ENCODE measurements around the gene CACNA1E.

Gene CACNA1E

GRCh38 chr1:181592255-181592859, 109.0 kb downstream of the CACNA1E start:
- no peak for DNase-seq

- no peak for DNase-seq
These were observed 109.7 kb downstream of the CACNA1E start for GRCh38 chr1:181593042-181593441.

DNA sequence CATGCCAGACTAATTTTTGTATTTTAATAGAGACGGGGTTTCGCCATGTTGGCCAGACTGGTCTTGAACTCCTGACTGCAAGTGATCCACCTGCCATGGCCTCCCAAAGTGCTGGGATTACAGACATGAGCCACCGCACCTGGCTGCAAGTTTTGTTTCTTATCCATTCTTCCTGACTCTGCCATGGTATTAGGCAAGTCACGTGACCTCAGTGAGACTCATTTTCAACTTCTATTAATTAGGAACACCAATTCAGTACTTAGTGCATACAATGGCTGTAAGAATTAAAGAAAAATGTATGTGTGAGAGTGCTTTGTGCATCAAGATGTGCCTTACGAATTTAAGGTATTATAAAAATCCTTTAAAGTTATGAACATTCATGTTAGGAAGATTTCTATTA, 111.2 kb downstream of the CACNA1E start:
- no peak for DNase-seq

DNA sequence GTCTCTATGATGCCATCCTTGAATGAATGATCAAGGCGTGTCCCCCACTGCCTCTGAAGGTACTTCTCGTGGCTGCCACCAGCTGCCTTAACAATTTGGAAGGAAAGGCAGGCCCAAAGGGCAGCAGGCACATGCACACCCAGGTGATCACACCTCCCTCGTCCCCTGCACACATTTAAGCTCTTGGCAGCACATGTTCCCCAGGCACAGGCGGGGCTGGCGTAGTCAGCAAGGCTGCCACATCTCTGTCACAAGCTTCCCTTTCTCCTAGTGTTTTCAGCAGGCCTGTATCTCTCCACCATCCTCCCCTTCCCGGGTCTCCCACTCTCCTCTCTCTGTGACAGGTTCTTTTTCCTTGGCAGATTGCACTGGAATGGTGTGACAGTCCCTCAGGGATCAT, 111.9 kb downstream of the CACNA1E start:
- no peak for DNase-seq

DNA sequence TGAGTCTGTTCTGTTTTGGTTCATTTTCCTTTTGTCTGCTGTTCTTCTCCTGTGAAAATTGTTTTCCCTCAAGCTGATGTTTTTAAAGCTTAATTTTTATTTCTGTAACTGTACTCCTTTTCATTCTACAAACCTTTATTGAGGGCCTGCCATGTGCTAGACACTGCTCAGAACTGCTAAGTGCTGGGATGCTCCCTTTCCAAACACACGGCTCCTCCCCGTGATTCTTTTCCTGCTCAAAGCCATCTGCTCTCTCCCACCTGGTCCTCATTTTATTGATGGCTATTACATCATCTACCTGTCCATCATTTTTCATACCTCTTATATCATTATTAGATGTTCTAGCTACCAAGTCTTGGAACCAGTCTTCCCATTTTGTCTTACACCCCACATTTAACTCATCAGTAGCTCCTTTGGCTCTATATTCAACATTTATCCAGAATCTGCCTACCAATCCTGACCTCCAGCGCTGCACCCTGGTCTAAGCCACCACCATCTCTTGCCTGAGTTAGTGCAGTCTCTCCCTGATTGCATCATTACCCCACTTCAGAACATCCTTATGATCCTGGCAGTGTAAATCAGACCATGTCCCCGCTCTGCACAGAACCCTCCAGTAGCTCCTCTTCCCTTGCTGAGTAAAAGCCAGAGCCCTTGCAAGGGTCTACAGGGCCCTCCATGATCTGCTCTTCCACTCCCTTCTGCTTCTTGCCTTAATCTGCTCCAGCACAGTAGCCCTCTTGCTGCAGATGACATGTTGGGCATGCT, 118.1 kb downstream of the CACNA1E start:
- no peak for DNase-seq

DNA sequence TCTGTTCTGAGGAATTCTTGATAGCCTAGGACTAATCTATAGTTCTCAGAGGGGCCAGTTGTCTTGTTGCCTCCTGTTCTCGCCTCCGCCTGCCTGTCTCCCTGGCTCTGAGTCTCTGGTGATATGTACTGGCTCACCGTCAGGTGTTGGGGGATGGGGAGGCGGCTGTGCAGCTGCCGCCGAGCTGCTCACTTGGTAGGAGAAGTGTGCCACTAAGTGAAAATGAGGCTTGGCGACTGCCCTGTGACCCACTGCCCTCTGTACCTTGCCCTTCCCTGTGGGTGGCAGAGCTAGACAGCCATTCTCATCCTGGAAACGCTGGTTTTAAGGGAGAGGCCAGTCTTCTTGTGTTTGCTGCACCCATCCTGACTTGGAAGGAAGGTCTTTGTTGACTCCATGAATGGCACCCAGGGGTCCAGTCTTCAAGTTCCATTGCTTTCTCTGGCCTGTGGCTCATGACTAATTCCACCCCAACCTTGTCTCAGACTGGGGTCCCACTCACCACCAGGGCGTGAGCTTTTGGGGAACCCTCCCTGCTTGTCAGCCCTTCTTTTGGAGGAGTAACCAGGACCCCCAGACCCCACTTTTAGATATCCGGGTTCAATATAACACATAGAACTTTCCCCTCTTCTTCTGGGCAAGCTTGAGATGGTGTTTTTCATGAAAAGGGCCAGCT, 120.6 kb downstream of the CACNA1E start:
- DNase-seq = no peak

DNA sequence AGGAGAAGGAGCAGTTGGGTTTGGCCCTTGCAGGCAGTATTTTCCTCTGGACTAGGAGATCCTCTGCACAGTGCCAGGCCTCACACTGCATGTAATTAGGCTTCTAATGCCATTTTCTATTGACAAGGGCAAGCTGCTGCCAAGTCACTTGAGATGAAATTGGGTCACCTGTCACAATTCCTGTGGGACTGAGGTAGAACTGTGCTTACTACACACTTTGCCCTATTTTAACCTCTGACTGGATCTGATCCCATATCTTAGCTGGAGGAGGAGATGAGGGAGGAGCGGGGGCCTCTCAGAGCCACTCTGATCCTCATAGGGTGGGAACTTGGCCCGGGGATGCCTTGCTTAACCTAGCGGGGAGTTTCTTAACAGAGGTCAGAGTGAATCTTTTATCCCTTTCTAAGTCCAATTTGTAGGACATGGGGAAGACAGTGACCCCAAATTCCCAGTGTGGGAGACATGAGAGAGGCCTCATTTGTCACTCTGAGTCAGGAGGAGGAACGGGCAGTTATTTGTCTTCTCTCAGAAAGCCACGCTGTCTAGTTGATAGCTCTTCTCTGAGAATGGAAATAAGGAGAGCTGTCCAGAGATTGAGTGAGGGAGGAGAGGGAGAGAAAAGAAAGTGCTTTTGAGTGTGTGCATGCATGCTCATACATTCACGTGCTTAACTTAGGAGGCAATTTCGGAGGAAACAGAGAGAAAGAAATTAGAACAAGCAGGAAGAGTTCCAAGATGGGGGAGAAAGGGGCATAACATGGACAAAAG, 121.3 kb downstream of the CACNA1E start:
- no peak for DNase-seq

DNA sequence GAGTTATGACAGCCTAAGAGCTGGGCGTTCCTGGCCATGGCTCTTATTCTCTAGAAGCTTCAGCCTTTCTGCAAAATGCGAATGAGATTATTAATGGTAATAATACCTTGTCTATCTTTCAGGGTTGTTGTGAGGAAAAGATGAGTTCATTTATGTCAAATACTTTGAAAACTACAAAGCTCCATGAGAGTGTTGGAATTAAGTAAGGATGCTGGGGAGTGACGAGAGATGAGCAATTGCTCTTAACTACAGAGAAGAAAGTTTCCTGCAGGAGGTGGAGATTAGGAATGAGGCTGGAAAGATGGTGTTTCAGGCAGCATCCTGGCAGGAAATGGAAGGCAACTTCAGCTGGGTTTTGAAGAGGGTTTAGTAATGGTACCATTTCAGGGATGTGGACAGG, 124.2 kb downstream of the CACNA1E start:
- DNase-seq = no peak

GRCh38 chr1:181608386-181608785, 125.1 kb downstream of the CACNA1E start:
- DNase-seq = no peak

GRCh38 chr1:181608948-181609347, 125.6 kb downstream of the CACNA1E start:
- DNase-seq = no peak

DNA sequence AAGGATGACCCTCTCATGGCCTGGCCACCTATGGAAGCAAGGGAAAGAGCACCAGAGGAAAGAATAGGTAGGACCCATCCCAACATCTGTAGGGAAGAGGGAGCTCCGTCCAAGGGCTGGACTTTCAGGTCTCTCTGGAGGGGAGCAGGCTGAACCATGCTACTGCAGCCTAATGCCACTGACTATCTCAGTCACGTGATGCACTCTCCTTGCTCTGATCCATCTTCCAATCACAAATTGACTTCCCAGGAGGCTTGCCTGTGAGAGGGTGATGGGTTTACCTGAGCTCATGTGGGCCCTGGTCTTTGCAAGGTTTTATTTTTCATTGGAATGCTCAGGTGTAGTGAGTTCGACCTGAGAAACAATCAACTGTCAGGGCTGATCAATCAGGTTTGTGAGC, 128.8 kb downstream of the CACNA1E start:
- DNase-seq = no peak

DNA sequence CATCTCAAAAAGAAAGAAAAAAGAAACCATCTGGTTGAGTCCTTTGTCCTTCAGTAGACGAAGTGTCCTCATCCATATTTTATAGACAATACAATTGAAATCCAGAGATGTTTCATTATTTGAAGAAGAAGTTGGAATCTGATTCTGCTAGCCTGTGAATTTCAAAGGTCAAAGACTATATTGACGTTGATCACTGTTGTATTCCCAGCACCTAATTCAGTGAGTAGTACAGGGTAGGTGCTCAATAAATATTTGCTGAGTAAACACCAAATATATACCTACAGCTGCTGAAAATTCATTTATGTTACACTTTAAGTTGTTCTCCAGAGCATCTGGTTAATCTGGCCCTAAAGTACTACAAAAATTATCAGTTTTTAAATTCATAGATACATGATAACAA, 135.2 kb downstream of the CACNA1E start:
- DNase-seq = no peak

DNA sequence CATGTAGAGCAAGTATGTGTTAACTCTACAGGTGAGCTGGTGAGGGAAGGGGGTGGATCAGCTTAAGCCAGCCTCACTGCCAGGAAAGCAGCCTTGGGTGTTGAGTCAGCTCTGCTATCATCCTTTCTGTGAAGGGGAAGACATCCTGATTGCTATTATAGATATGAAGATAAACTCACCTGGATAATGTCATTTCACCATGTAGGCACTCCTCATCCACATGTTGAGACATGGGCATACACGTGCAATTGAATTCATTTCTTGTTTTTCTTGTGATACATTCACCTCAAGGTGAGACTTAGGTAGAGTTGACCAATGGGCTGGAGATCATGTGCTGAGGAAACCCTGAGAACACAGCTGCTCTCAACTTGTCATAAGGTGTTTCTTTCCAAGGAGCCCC, 136.9 kb downstream of the CACNA1E start:
- DNase-seq = no peak

DNA sequence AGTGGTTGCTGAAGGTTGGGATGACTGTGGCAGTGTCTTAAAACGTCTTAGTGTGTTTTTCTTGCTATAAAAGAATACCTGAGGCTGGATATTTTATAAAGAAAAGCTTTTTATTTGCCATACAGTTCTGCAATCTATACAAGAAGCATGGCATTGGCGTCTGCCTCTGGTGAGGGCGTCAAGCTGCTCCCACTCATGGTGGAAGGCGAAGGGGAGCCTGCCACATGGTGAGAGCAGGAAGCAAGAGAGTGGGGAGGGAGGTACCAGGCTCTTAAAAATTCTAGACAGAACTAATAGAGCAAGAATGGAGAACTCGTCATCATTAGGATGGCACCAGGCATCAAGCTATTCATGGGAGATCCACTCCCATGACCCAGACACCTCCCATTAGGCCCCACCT, 140.5 kb downstream of the CACNA1E start:
- DNase-seq = no peak

- DNase-seq = no peak
These were observed 143.1 kb downstream of the CACNA1E start for GRCh38 chr1:181626279-181626938.

- DNase-seq = no peak
These were observed 147.1 kb downstream of the CACNA1E start for GRCh38 chr1:181630398-181630797.

- DNase-seq = no peak
These were observed 147.5 kb downstream of the CACNA1E start for GRCh38 chr1:181630838-181631237.

DNA sequence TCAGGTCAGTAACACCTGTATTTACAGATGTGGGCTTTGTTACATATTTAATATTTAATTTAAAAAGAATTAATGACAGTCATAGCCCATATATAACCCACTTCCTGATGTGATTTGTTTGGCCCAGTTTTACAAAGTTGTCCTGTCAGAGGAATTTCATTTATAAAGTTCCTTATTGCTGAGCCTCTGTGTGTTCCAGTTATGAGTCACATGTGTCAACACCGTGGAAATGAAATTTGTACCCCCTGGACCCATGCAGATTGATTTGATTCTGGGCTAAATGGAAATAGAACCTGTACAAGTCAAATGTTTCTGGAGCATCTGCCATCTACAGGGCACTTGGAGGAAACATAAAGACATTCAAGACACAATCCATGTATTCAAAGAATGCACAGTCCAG, 149.2 kb downstream of the CACNA1E start:
- DNase-seq = no peak

GRCh38 chr1:181632960-181633359, 149.6 kb downstream of the CACNA1E start:
- no peak for DNase-seq

DNA sequence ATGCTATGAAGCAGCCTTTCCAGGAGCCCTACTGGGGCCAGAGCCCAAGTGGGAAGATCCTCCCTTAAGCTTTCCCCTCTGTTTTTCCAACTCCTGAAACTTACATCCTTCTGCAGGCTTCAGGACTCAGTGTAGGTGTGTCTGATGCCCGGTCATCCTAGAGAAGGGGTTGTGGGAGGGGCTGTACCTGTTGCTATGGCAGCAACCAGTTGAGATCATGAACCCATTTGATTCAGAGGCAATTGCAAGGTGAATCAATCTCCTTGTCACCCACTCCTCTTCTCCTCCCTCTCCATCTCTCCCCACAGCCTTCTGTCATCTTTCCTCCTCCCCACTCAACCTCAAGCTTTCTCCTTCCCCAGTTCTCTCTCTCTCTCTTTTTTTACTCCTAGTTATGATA, 151.8 kb downstream of the CACNA1E start:
- DNase-seq = no peak

DNA sequence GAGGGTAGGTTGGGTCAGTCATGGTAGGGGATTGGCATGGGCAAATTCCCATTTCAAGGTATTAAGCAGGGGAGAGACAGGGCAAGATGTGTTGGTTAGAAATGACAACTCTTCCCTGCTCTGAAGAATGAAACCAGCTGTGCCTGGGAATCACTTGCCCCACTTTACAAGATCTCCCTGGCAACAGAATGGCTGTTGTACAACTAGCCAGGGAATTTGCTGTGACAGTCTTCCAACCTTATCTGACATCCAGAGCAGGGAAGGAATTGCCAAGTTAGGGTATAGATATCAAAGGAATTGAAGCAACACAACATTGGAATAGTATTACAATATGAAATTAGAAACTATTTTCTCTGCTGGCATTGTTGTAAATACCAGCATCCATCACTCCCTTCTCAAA, 154.7 kb downstream of the CACNA1E start:
- DNase-seq = no peak

- DNase-seq = no peak
These were observed 157.6 kb downstream of the CACNA1E start for GRCh38 chr1:181640956-181641355.

- no peak for DNase-seq
These were observed 160.3 kb downstream of the CACNA1E start for GRCh38 chr1:181643631-181644030.

All from Kasumi-1 (cell line).